HCT116 (cell line): ENCODE data around the gene KRT7. TPM values are rescaled to one million over a fixed set of nuclear protein-coding genes. Genes with fewer than 3 reads are reported as not detected.
"Not testable (repeated sequence)": the region's sequence is repeated elsewhere in the genome, so short reads cannot be mapped to it uniquely, and the experiment has no call there.

ENCODE experiments used
- ATAC-seq: fragments of 200-7000 bp; cut with Tn5 transposase; 2 replicates; pipeline ENCODE4 v1.9.1; 2020; ENCODE audit warnings: mild to moderate bottlenecking, moderate library complexity
- BruUV-seq: library from RNA; stranded (reverse); fragments of 400-500 nt; replicated peaks from 2 replicates; lab custom pipeline; 2021; lab: Mats Ljungman, UMichigan
- CTCF ChIA-PET: fragments of 300-600 bp; sonication (Branson Sonifier 250); formaldehyde crosslinking; loops from one replicate; lab custom pipeline; 2021; ENCODE audit warnings: antibody characterized with exemption; lab: Charles Lee
- POLR2A ChIA-PET: fragments of 300-600, 350-600 bp; sonication (Branson Sonifier 250); formaldehyde crosslinking; loops from one replicate; lab custom pipeline; 2021; ENCODE audit warnings: antibody characterized with exemption; lab: Charles Lee
- RAD21 ChIA-PET, 2 experiments: fragments of 300-600 bp; sonication (Branson Sonifier 250); formaldehyde crosslinking; loops; one replicate each; lab custom pipeline; 2023; ENCODE audit warnings: low total read pairs in 2 of 2; ENCODE audit not compliant: uncharacterized antibody in 2 of 2, unreplicated experiment in 2 of 2, low non-redundant PET in 1 of 2; lab: Charles Lee
- DNase-seq: peaks from one replicate; pipeline ENCODE4 v3.0.0-alpha.2; 2010; ENCODE audit warnings: low read depth, low spot score
- H2AFZ ChIP-seq: fragments of 200-600 bp; shearing (Covaris generic), sonication (generic); 2 replicates; pipeline ENCODE4 v1.6.1; 2017; ENCODE audit warnings: low read depth, mixed run types, mixed read lengths, antibody characterized with exemption, low read length; ENCODE audit not compliant: poor library complexity, severe bottlenecking
- H3K27ac ChIP-seq: 2 replicates; pipeline ENCODE4 v1.5.1; 2012; ENCODE audit warnings: low read depth, low read length
- H3K27me3 ChIP-seq: fragments of 200-600 bp; sonication (generic); 2 replicates; pipeline ENCODE4 v1.6.1; 2016; ENCODE audit warnings: mixed run types, low read length, mixed read lengths; ENCODE audit not compliant: insufficient read depth
- H3K36me3 ChIP-seq, 2 experiments: fragments of 200-500 bp in 1 of 2; fragments of 200-600 bp in 1 of 2; sonication (Bioruptor generic) in 1 of 2; sonication (generic) in 1 of 2; 2 replicates each; pipeline versions ENCODE4 v1.5.1 to v1.6.1; 2014 to 2016; ENCODE audit warnings: low read length in 2 of 2, inconsistent platforms in 1 of 2, mixed read lengths in 1 of 2, mixed run types in 1 of 2; ENCODE audit not compliant: insufficient read depth in 2 of 2, control insufficient read depth in 1 of 2
- H3K4me1 ChIP-seq, 2 experiments: fragments of 200-600 bp in 1 of 2; sonication (generic) in 1 of 2; 2 replicates each; pipeline versions ENCODE4 v1.5.1 to v1.6.1; 2012 to 2017; ENCODE audit warnings: low read length in 2 of 2, inconsistent platforms in 1 of 2, mild to moderate bottlenecking in 1 of 2, mixed read lengths in 1 of 2, mixed run types in 1 of 2, moderate library complexity in 1 of 2; ENCODE audit not compliant: insufficient read depth in 2 of 2, control insufficient read depth in 1 of 2
- H3K4me2 ChIP-seq: fragments of 200-600 bp; sonication (generic); 2 replicates; pipeline ENCODE4 v1.6.1; 2017; ENCODE audit warnings: mixed run types, low read length, mixed read lengths
- H3K4me3 ChIP-seq, 2 experiments: fragments of 200-600 bp in 1 of 2; sonication (generic) in 1 of 2; replicated peaks in 1 of 2; 2 replicates each; pipeline ENCODE4 v1.5.1; 2011 to 2016; ENCODE audit warnings: low read length in 2 of 2, control low read depth in 1 of 2, low read depth in 1 of 2, mild to moderate bottlenecking in 1 of 2, mixed read lengths in 1 of 2, mixed run types in 1 of 2
- H3K79me2 ChIP-seq: fragments of 200-600 bp; sonication (generic); 2 replicates; pipeline ENCODE4 v1.6.1; 2017; ENCODE audit warnings: mild to moderate bottlenecking, mixed run types, low read length, moderate library complexity, mixed read lengths; ENCODE audit not compliant: insufficient read depth
- H3K9ac ChIP-seq: fragments of 200-600 bp; sonication (generic); 2 replicates; pipeline ENCODE4 v1.6.1; 2016; ENCODE audit warnings: low read length, mixed read lengths
- H3K9me2 ChIP-seq: fragments of 200-600 bp; sonication (generic), shearing (Covaris generic); 2 replicates; pipeline ENCODE4 v1.6.1; 2017; ENCODE audit warnings: mixed run types, mild to moderate bottlenecking, moderate library complexity; ENCODE audit not compliant: insufficient read depth
- H3K9me3 ChIP-seq, 2 experiments: fragments of 200-500 bp in 1 of 2; fragments of 200-600 bp in 1 of 2; sonication (Bioruptor generic) in 1 of 2; sonication (generic) in 1 of 2; 2 replicates each; pipeline ENCODE4 v1.6.1; 2014 to 2017; ENCODE audit warnings: low read length in 2 of 2, mixed read lengths in 2 of 2, inconsistent platforms in 1 of 2, low read depth in 1 of 2, mild to moderate bottlenecking in 1 of 2, mixed run types in 1 of 2, moderate library complexity in 1 of 2; ENCODE audit not compliant: control insufficient read depth in 1 of 2, insufficient read depth in 1 of 2
- H4K20me1 ChIP-seq: fragments of 200-600 bp; sonication (generic), shearing (Covaris generic); 2 replicates; pipeline ENCODE4 v1.6.1; 2017; ENCODE audit warnings: mixed run types, mild to moderate bottlenecking, moderate library complexity; ENCODE audit not compliant: insufficient read depth
- CEBPB ChIP-seq: IDR thresholded peaks from 2 replicates; pipeline ENCODE4 v1.6.1; 2012; ENCODE audit warnings: low read depth
- ELF1 ChIP-seq: IDR thresholded peaks from 2 replicates; pipeline ENCODE4 v1.6.1; 2012; ENCODE audit warnings: low read depth, borderline replicate concordance
- EZH2 ChIP-seq: fragments of 200-600 bp; sonication (generic); IDR thresholded peaks from 2 replicates; pipeline ENCODE4 v1.6.1; 2017; ENCODE audit warnings: antibody characterized with exemption, mixed run types
- EZH2phosphoT487 ChIP-seq: fragments of 200-600 bp; IDR thresholded peaks from 2 replicates; pipeline ENCODE4 v1.6.1; 2018; ENCODE audit warnings: antibody characterized with exemption, borderline replicate concordance
- POLR2A ChIP-seq: IDR thresholded peaks from 2 replicates; pipeline ENCODE4 v1.7.0; 2011; ENCODE audit warnings: borderline replicate concordance; ENCODE audit not compliant: insufficient read depth, insufficient read length; ENCODE audit errors: extremely low read depth
- POLR2AphosphoS5 ChIP-seq: IDR thresholded peaks from 2 replicates; pipeline ENCODE4 v1.6.1; 2011; ENCODE audit warnings: mild to moderate bottlenecking, low read depth, low read length, moderate library complexity
- RAD21 ChIP-seq: IDR thresholded peaks from 2 replicates; pipeline ENCODE4 v1.6.1; 2012; ENCODE audit warnings: low read depth, mild to moderate bottlenecking
- ZFX ChIP-seq: fragments of 450-650 bp; IDR thresholded peaks from 2 replicates; pipeline ENCODE4 v1.6.1; 2017
- ZNF274 ChIP-seq: fragments of 200-500 bp; sonication (Bioruptor generic); IDR thresholded peaks from 2 replicates; pipeline ENCODE4 v1.6.1; 2014; ENCODE audit warnings: mild to moderate bottlenecking, low read depth, low read length, inconsistent platforms
- intact Hi-C: fragments of 100-400 bp; cut with micrococcal nuclease; formaldehyde crosslinking; loops from 2 replicates; pipeline ENCODE4 v1.10.0; 2022
- total RNA-seq: library from RNA; stranded (reverse); gene quantifications from one replicate; pipeline ENCODE4 v1.2.1, GENCODE V29; 2021; ENCODE audit not compliant: unreplicated experiment
- TF ChIP-seq, protein P1 (sequence below): IDR thresholded peaks from 2 replicates; pipeline ENCODE4 v1.6.1; 2012
- TF ChIP-seq, protein P2 (sequence below): IDR thresholded peaks from 2 replicates; pipeline ENCODE4 v1.6.1; 2012

Gene KRT7
- total RNA-seq, 1 experiment from 2014 or later: 72.6 TPM

DNA sequence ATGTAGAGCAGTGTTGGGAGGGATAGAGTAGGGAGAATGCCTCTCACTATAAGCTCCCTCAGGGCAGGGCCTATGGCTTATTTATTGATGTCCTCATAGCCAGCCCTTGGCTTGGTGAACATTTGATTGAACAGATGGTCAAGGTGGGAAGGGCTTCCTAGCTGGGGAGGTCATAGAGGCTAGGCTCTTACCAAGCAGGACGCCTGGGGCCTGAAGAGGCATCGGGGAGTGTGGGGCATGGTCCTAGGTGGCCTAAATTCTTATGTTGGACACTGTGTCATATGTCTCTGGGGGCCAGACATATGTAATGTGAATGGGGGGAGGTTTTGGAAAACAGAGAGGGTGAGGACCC is 23.5 kb downstream of the KRT7 start:
- H3K27ac ChIP-seq: no peak overlapping the region
- no peaks in the 10 kb centered on the region for H3K36me3 ChIP-seq
- no peaks in the 10 kb centered on the region for H3K79me2 ChIP-seq
- intact Hi-C loops: no loop called here
- H3K27me3 ChIP-seq: no peaks in the 10 kb centered on the region
- ChIA-PET POLR2A (interaction anchor here (1.5 kb wide), 1 partner anchor 22 kb away, joined by 3 read pairs; no protein-coding TSS in a partner anchor), CTCF (interaction anchor here (1.3 kb wide), 1 partner anchor 23 kb away, joined by 3 read pairs; no protein-coding TSS in a partner anchor)
- BruUV-seq: no TSS peak
- peaks cover 17 to 35% of the 10 kb centered on the region in 2 experiments for H3K4me1 ChIP-seq
- no peak overlapping the region for H2AFZ ChIP-seq
- H3K9ac ChIP-seq: no peak overlapping the region
- no peaks in the 10 kb centered on the region for H3K9me3 ChIP-seq
- H4K20me1 ChIP-seq: no peaks in the 10 kb centered on the region
- TF ChIP-seq ELF1 (no peak), POLR2A (no peak), POLR2AphosphoS5 (no peak)
- TF ChIP-seq, protein P1, sequence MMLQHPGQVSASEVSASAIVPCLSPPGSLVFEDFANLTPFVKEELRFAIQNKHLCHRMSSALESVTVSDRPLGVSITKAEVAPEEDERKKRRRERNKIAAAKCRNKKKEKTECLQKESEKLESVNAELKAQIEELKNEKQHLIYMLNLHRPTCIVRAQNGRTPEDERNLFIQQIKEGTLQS: no peak
- TF ChIP-seq, all 23 proteins: peak for 0
- Histone ChIP-seq H3K4me2 (no peak overlapping the region), H3K9me2 (no peaks in the 10 kb centered on the region), H3K4me3 (no peak overlapping the region)
- DNase-seq (no peak), ATAC-seq (no peak)
- RAD21 ChIA-PET: no interaction called here

DNA sequence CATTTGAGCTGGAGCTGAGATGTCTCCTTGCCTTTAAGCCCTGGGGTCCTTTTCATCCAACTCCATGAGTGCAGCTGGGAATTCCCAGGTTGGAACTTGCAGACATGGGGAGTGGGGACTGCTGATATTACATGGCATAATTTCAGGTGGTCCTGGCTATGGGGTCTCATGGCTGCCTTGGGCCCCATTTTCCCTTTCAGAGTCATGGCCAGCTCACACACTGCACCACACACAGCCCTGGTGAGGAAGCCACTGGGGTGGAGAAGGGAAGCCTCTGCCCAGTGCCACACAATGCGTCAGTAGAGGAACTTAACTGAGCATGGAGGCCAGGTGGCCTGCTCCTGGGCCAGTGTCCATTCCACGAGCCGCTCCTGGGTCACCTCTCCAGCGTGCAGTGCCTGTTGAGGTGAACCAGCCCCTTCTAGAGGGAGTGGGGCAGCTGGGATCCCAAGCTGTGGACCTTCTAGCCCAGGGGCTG is 24.1 kb downstream of the KRT7 start:
- no TSS peak for BruUV-seq
- TF ChIP-seq ZNF274: no peak
- no peak for TF ChIP-seq CEBPB
- no peak for TF ChIP-seq EZH2
- no peak for TF ChIP-seq ZFX
- TF ChIP-seq, protein P2, sequence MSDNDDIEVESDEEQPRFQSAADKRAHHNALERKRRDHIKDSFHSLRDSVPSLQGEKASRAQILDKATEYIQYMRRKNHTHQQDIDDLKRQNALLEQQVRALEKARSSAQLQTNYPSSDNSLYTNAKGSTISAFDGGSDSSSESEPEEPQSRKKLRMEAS: no peak
- TF ChIP-seq EZH2phosphoT487: no peak
- TF ChIP-seq RAD21: no peak
- TF ChIP-seq, all 23 proteins: peak for 0
- Histone ChIP-seq H3K27me3 (no peaks in the 10 kb centered on the region), H3K4me3 (no peak overlapping the region), H3K36me3 (no peaks in the 10 kb centered on the region), H3K4me2 (no peak overlapping the region), H3K27ac (no peak overlapping the region), H3K9me2 (no peaks in the 10 kb centered on the region), H3K79me2 (no peaks in the 10 kb centered on the region), H3K4me1 (peaks cover 17 to 33% of the 10 kb centered on the region in 2 experiments), H2AFZ (no peak overlapping the region), H4K20me1 (no peaks in the 10 kb centered on the region), H3K9ac (no peak overlapping the region), H3K9me3 (no peaks in the 10 kb centered on the region)
- ChIA-PET RAD21 (no interaction called here), POLR2A (interaction anchor here (1.5 kb wide), 1 partner anchor 22 kb away, joined by 3 read pairs; no protein-coding TSS in a partner anchor), CTCF (no interaction called here)
- intact Hi-C loops: no loop called here
- no peak for ATAC-seq
- no peak for DNase-seq

DNA sequence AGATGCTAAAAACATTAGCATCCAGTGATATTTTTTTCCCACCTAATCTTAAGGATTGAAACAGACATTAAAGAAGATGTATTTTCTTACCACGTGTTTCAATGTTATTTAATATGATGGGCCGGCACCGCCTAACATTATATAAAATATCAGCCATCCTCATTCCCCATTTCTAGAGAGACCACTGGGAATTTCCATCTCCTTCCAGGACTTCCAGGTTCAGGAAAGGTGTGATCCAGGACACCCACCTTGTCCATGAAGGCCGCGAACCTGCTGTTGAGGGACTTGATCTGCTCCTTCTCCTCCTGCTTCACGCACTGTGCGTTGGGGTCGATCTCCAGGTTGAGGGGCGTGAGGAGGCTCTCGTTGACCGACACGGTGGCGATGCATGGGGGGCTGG is 24.9 kb downstream of the KRT7 start:
- BruUV-seq, H3K36me3 ChIP-seq, H3K4me2 ChIP-seq, H3K9me3 ChIP-seq, H3K27me3 ChIP-seq, DNase-seq, POLR2A ChIA-PET, H3K9me2 ChIP-seq, H3K79me2 ChIP-seq, ATAC-seq, H3K9ac ChIP-seq, H3K4me3 ChIP-seq, intact Hi-C loops, H2AFZ ChIP-seq, CTCF ChIA-PET, RAD21 ChIA-PET, H4K20me1 ChIP-seq, H3K27ac ChIP-seq: not testable (repeated sequence)
- peaks cover 17 to 25% of the 10 kb centered on the region in 2 experiments for H3K4me1 ChIP-seq
